GM12878 (cell line): ENCODE measurements around the gene TMBIM1. TPM values are rescaled to one million over a fixed set of nuclear protein-coding genes. Genes with fewer than 3 reads are reported as not detected.

Experiments used
- ATAC-seq: fragments of 200-7000 bp; cut with Tn5 transposase; 3 replicates; pipeline ENCODE4 v1.9.1; 2020; ENCODE audit warnings: mild to moderate bottlenecking, moderate library complexity
- BruUV-seq: library from RNA; stranded (reverse); fragments of 400-500 nt; replicated peaks from 2 replicates; lab custom pipeline; 2021; lab: Mats Ljungman, UMichigan
- CTCF ChIA-PET: fragments of 300-600 bp; sonication (Branson Sonifier 250); formaldehyde crosslinking; extraction: SDS; loops from one replicate; lab custom pipeline; 2021; ENCODE audit warnings: inconsistent platforms; lab: Yijun Ruan, JAX
- POLR2A ChIA-PET: fragments of 350-600 bp; formaldehyde crosslinking; extraction: SDS; loops from one replicate; lab custom pipeline; 2021; ENCODE audit warnings: inconsistent platforms; lab: Charles Lee
- RAD21 ChIA-PET: fragments of 300-600 bp; sonication (Branson Sonifier 250); formaldehyde crosslinking; loops from one replicate; lab custom pipeline; 2023; ENCODE audit warnings: antibody characterized with exemption; ENCODE audit not compliant: unreplicated experiment; lab: Charles Lee
- SMC1A ChIA-PET: fragments of 300-600 bp; sonication (Branson Sonifier 250); formaldehyde crosslinking; loops from one replicate; lab custom pipeline; 2023; ENCODE audit not compliant: unreplicated experiment, uncharacterized antibody; lab: Charles Lee
- DNase-seq: peaks from one replicate; pipeline ENCODE4 v3.0.0-alpha.2; 2011; ENCODE audit warnings: low read depth, low spot score
- FAIRE-seq: peaks from 3 replicates; lab custom pipeline; 2011; peaks lifted over from hg19 to GRCh38; lab: Jason Lieb, UNC
- H2AFZ ChIP-seq: 2 replicates; pipeline ENCODE4 v1.6.0; 2011; ENCODE audit warnings: low read depth, low read length, control low read depth; ENCODE audit not compliant: control insufficient read depth
- H3K27ac ChIP-seq: 2 replicates; pipeline ENCODE4 v1.5.1; 2011; ENCODE audit warnings: control low read depth; ENCODE audit not compliant: control insufficient read depth, insufficient read depth
- H3K27me3 ChIP-seq, 2 experiments: replicated peaks in 1 of 2; 2 replicates each; pipeline versions ENCODE4 v1.6.0 to v1.6.1; 2011; ENCODE audit warnings: low read length in 1 of 2; ENCODE audit not compliant: control insufficient read depth in 2 of 2, insufficient read depth in 2 of 2
- H3K36me3 ChIP-seq, 2 experiments: 2 replicates each; pipeline ENCODE4 v1.5.1; 2011; ENCODE audit warnings: low read length in 1 of 2; ENCODE audit not compliant: control insufficient read depth in 2 of 2, insufficient read depth in 2 of 2
- H3K4me1 ChIP-seq: 2 replicates; pipeline ENCODE4 v1.6.1; 2011; ENCODE audit warnings: mild to moderate bottlenecking, low read length, moderate library complexity, mixed read lengths; ENCODE audit not compliant: control insufficient read depth, insufficient read depth
- H3K4me2 ChIP-seq: 2 replicates; pipeline ENCODE4 v1.6.0; 2011; ENCODE audit warnings: control low read depth; ENCODE audit not compliant: control insufficient read depth, insufficient read depth
- H3K4me3 ChIP-seq: fragments of 200-600 bp; sonication (generic); 2 replicates; pipeline ENCODE4 v1.5.1; 2016
- H3K79me2 ChIP-seq: 2 replicates; pipeline ENCODE4 v1.6.0; 2011; ENCODE audit warnings: low read length; ENCODE audit not compliant: control insufficient read depth, insufficient read depth
- H3K9ac ChIP-seq: 2 replicates; pipeline ENCODE4 v1.8.0; 2011; ENCODE audit warnings: low read length, control low read depth, mixed read lengths; ENCODE audit not compliant: control insufficient read depth, insufficient read depth
- H3K9me3 ChIP-seq: replicated peaks from 3 replicates; pipeline ENCODE4 v1.5.1; 2011; ENCODE audit warnings: mild to moderate bottlenecking, low read length; ENCODE audit not compliant: control insufficient read depth, insufficient read depth
- H4K20me1 ChIP-seq: 2 replicates; pipeline ENCODE4 v1.6.0; 2011; ENCODE audit not compliant: control insufficient read depth, insufficient read depth
- FOS ChIP-seq: IDR thresholded peaks from 3 replicates; pipeline ENCODE4 v1.6.1; 2011; ENCODE audit warnings: borderline replicate concordance; ENCODE audit not compliant: insufficient read length; ENCODE audit errors: extremely low read depth
- FOXM1 ChIP-seq: IDR thresholded peaks from 2 replicates; pipeline ENCODE4 v1.6.1; 2012; ENCODE audit warnings: low read depth, mild to moderate bottlenecking, inconsistent platforms, low read length, moderate library complexity
- GABPA ChIP-seq: IDR thresholded peaks from 2 replicates; pipeline ENCODE4 v1.6.1; 2014; ENCODE audit warnings: antibody characterized with exemption, low read depth, mild to moderate bottlenecking, inconsistent platforms
- HCFC1 ChIP-seq: fragments of 150-350 bp; IDR thresholded peaks from 2 replicates; pipeline ENCODE4 v1.6.1; 2014; ENCODE audit warnings: low read length
- MEF2A ChIP-seq: IDR thresholded peaks from 2 replicates; pipeline ENCODE4 v1.6.1; 2011; ENCODE audit warnings: low read depth, mild to moderate bottlenecking, low read length, moderate library complexity; ENCODE audit not compliant: insufficient read depth
- NFYA ChIP-seq: IDR thresholded peaks from 2 replicates; pipeline ENCODE4 v1.6.1; 2011; ENCODE audit warnings: low read depth, mild to moderate bottlenecking, low read length, improper control_type of control experiment, borderline replicate concordance
- PML ChIP-seq: IDR thresholded peaks from 2 replicates; pipeline ENCODE4 v1.6.1; 2012; ENCODE audit warnings: low read length, inconsistent platforms
- RB1 ChIP-seq: fragments of 450-650 bp; formaldehyde crosslinking; IDR thresholded peaks from 2 replicates; pipeline ENCODE4 v1.6.1; 2017; ENCODE audit warnings: mild to moderate bottlenecking, borderline replicate concordance
- RFX5 ChIP-seq: IDR thresholded peaks from 2 replicates; pipeline ENCODE4 v1.6.1; 2011; ENCODE audit warnings: low read depth, low read length, improper control_type of control experiment
- STAT3 ChIP-seq: IDR thresholded peaks from 2 replicates; pipeline ENCODE4 v1.6.1; 2011; ENCODE audit warnings: low read depth, low read length, improper control_type of control experiment
- TCF3 ChIP-seq: IDR thresholded peaks from 2 replicates; pipeline ENCODE4 v1.6.1; 2012; ENCODE audit warnings: low read depth, mild to moderate bottlenecking, low read length, borderline replicate concordance; ENCODE audit not compliant: insufficient read depth
- WRNIP1 ChIP-seq: IDR thresholded peaks from 2 replicates; pipeline ENCODE4 v1.6.1; 2011; ENCODE audit warnings: low read depth, low read length, improper control_type of control experiment, borderline replicate concordance
- YBX1 ChIP-seq: fragments of 450-650 bp; IDR thresholded peaks from 2 replicates; pipeline ENCODE4 v1.6.1; 2016; ENCODE audit warnings: antibody characterized with exemption
- ZNF274 ChIP-seq: IDR thresholded peaks from one replicate; pipeline ENCODE4 v1.8.0; 2011; ENCODE audit not compliant: insufficient read length, insufficient read depth
- ZNF622 ChIP-seq: fragments of 450-650 bp; IDR thresholded peaks from 2 replicates; pipeline ENCODE4 v1.6.1; 2017; ENCODE audit warnings: mild to moderate bottlenecking, inconsistent platforms
- WGBS: methylation state at CpG from one replicate; pipeline ENCODE4 v1.1.6; 2016; ENCODE audit warnings: low lambda C conversion rate; ENCODE audit not compliant: insufficient replicate concordance, insufficient coverage; ENCODE audit errors: missing lambda C conversion rate; 5-methylcytosine and 5-hydroxymethylcytosine counted together
- in situ Hi-C: fragments of 300-500 bp; cut with MboI; formaldehyde crosslinking; loops from 9 replicates; pipeline ENCODE4 v1.14.3; 2018; ENCODE audit warnings: mixed read lengths
- intact Hi-C: fragments of 100-400 bp; cut with micrococcal nuclease; formaldehyde crosslinking; loops from one replicate; pipeline ENCODE4 v1.14.2; 2022; ENCODE audit not compliant: unreplicated experiment
- polyA plus RNA-seq, 11 experiments: library from polyadenylated mRNA; depleted of rRNA in 4 of 11; unstranded in 6 of 11; stranded (reverse) in 5 of 11; fragments of >200 nt; fragmentation: Nextera tagmentation in 4 of 11; fragmentation: Illumina TruSeq in 1 of 11; extraction: Ambion mirVana in 4 of 11; extraction: Trizol in 1 of 11; gene quantifications; 1 replicate in 1 of 11; 2 replicates in 10 of 11; pipeline versions ENCODE4 v1.2.1 to v1.2.3, GENCODE V29; 2011 to 2016; ENCODE audit warnings: inconsistent platforms in 2 of 11, missing spikeins in 2 of 11, low read depth in 1 of 11
- total RNA-seq, 4 experiments: library from RNA; depleted of rRNA in 3 of 4; stranded (reverse); fragments of >200 nt in 3 of 4; fragmentation: Illumina TruSeq in 1 of 4; extraction: Trizol in 1 of 4; gene quantifications; 2 replicates each; pipeline versions ENCODE4 v1.2.1 to v1.2.3, GENCODE V29; 2013 to 2021
- TF ChIP-seq, protein P1 (sequence below): IDR thresholded peaks from 2 replicates; pipeline ENCODE4 v1.6.1; 2012; ENCODE audit warnings: mild to moderate bottlenecking, low read depth, low read length
- TF ChIP-seq, protein P2 (sequence below): fragments of 450-650 bp; IDR thresholded peaks from 2 replicates; pipeline ENCODE4 v1.6.1; 2017; ENCODE audit warnings: mild to moderate bottlenecking, low read depth, inconsistent platforms; ENCODE audit not compliant: poor library complexity, severe bottlenecking

TMBIM1 gene
- total and polyA plus RNA-seq, 10 of the 15 experiments (the other 5 are each of a cell fraction or from before 2014, with no cell fraction given): 6.1 to 38.3 (median 26.2) TPM

DNA sequence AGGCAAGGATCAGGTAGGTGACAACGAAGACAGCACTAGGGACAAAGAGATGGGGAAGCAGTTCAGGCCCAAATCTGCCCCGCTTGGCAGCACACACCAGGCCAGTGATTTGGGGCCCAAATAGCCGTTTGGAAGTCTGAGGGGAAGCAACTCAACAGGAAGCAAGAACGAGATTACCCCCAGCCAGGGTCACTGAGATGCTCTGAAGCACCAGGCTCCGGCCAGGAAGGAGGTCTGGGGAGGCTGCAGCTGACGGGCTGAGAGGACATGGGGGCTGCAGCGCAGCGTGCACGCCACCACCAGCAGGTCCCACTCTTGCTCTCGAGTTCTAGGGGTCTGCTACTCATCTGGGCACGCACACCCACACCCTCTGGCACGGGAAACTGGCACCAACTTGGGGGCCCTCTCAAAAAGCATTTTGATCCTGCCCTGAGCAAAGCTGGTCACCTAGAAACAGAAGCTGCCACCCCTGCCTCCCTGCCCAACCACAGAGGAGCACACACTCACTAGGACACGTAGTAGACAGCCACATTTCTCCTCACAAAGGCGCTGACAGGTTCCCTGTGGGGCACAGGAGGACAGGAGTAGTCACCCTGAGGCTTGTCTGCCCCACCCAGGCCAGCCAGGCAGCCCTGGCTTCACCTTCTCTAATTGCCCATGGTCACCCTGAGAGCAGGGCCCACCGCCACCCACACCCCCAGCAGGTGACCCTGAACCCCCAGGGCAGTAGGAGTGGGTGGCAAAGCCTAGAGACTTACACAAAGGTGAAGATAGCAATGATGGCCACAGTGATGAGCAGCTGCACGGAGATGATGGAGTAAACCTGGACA, 13.6 kb downstream of the TMBIM1 start (continued):
- TF ChIP-seq FOS (no peak), FOXM1 (no peak)
- TF ChIP-seq, all 136 proteins: peak for 0

DNA sequence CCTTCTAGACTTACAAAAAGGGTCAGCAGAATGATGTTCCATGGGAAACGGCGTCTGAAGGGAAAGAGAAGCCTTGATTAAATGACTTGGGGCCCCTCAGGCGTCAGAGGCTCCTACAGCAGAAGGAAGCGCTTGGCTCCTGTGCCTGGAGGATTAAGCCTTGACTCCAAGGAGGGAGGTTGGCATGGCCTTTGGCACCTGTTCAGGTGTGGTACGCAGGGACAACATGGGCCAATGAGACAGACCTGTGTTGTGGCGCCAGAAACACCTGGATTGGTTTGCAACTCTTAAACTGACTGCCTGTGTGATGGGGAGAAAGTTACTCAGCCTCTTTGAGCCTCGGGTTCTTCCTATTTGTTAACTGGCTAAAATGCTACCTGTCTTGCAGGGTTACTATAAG, 14.4 kb downstream of the TMBIM1 start:
- 74% methylated on average over 7 of the region's 7 CpGs for WGBS
- BruUV-seq: no TSS peak
- Histone ChIP-seq H3K9ac (no peak overlapping the region), H3K27me3 (no peaks in the 10 kb centered on the region), H3K4me3 (no peak overlapping the region), H3K4me1 (no peaks in the 10 kb centered on the region), H3K4me2 (no peak overlapping the region), H3K36me3 (peaks cover 28 to 31% of the 10 kb centered on the region in 2 experiments), H4K20me1 (no peaks in the 10 kb centered on the region), H3K27ac (no peak overlapping the region), H3K9me3 (no peaks in the 10 kb centered on the region), H2AFZ (no peak overlapping the region), H3K79me2 (no peaks in the 10 kb centered on the region)
- POLR2A ChIA-PET: no interaction called here
- FAIRE-seq (no peak), DNase-seq (no peak), ATAC-seq (no peak)
- RAD21 ChIA-PET: no interaction called here
- SMC1A ChIA-PET: no interaction called here
- CTCF ChIA-PET: no interaction called here
- in situ Hi-C loops (loop anchor here (25.0 kb wide), 1 partner anchor 109 kb away; the partner anchor contains the start of genes CTDSP1 and SLC11A1), intact Hi-C loops (no loop called here)
- no peak for TF ChIP-seq NFYA
- TF ChIP-seq ZNF274: no peak
- TF ChIP-seq MEF2A: no peak
- no peak for TF ChIP-seq ZNF622
- TF ChIP-seq, protein P1, sequence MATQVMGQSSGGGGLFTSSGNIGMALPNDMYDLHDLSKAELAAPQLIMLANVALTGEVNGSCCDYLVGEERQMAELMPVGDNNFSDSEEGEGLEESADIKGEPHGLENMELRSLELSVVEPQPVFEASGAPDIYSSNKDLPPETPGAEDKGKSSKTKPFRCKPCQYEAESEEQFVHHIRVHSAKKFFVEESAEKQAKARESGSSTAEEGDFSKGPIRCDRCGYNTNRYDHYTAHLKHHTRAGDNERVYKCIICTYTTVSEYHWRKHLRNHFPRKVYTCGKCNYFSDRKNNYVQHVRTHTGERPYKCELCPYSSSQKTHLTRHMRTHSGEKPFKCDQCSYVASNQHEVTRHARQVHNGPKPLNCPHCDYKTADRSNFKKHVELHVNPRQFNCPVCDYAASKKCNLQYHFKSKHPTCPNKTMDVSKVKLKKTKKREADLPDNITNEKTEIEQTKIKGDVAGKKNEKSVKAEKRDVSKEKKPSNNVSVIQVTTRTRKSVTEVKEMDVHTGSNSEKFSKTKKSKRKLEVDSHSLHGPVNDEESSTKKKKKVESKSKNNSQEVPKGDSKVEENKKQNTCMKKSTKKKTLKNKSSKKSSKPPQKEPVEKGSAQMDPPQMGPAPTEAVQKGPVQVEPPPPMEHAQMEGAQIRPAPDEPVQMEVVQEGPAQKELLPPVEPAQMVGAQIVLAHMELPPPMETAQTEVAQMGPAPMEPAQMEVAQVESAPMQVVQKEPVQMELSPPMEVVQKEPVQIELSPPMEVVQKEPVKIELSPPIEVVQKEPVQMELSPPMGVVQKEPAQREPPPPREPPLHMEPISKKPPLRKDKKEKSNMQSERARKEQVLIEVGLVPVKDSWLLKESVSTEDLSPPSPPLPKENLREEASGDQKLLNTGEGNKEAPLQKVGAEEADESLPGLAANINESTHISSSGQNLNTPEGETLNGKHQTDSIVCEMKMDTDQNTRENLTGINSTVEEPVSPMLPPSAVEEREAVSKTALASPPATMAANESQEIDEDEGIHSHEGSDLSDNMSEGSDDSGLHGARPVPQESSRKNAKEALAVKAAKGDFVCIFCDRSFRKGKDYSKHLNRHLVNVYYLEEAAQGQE: no peak
- no peak for TF ChIP-seq YBX1
- no peak for TF ChIP-seq HCFC1
- TF ChIP-seq, protein P2, sequence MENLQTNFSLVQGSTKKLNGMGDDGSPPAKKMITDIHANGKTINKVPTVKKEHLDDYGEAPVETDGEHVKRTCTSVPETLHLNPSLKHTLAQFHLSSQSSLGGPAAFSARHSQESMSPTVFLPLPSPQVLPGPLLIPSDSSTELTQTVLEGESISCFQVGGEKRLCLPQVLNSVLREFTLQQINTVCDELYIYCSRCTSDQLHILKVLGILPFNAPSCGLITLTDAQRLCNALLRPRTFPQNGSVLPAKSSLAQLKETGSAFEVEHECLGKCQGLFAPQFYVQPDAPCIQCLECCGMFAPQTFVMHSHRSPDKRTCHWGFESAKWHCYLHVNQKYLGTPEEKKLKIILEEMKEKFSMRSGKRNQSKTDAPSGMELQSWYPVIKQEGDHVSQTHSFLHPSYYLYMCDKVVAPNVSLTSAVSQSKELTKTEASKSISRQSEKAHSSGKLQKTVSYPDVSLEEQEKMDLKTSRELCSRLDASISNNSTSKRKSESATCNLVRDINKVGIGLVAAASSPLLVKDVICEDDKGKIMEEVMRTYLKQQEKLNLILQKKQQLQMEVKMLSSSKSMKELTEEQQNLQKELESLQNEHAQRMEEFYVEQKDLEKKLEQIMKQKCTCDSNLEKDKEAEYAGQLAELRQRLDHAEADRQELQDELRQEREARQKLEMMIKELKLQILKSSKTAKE: no peak
- no peak for TF ChIP-seq WRNIP1
- no peak for TF ChIP-seq TCF3
- TF ChIP-seq RFX5: no peak
- TF ChIP-seq PML: no peak
- TF ChIP-seq GABPA: no peak
- TF ChIP-seq STAT3: no peak
- TF ChIP-seq RB1: no peak
